Measurements from ENCODE around the gene SPACA6.

GRCh38 chr19:51688671-51689571 lies 4.2 kb upstream of the SPACA6 start:
- TF ChIP-seq CTCF (IDR thresholded peaks at IDR 0.05; ENCODE audit: insufficient read depth, low read depth, low read length) (no peak), EZH2 (IDR thresholded peaks at IDR 0.05; ENCODE audit: insufficient read depth, low read length) (no peak)

Data from astrocyte (in vitro differentiated cells and primary cell).